Measurements from ENCODE around the gene MTHFD1L.
A peak's percentile ranks its signal among the peaks of the same experiment; 100 is the strongest.

The MTHFD1L gene

GRCh38 chr6:151143806-151144205 lies 278.3 kb downstream of the MTHFD1L start:
- Histone ChIP-seq H3K4me1 (ENCODE audit: insufficient read depth, poor library complexity, severe bottlenecking) (no peaks in the 10 kb centered on the region), H3K9me3 (ENCODE audit: severe bottlenecking) (no peaks in the 10 kb centered on the region), H3K36me3 (ENCODE audit: low read depth) (no peaks in the 10 kb centered on the region), H3K27ac (ENCODE audit: poor library complexity, severe bottlenecking) (no peak overlapping the region), H3K27me3 (ENCODE audit: insufficient read depth, poor library complexity, severe bottlenecking) (no peaks in the 10 kb centered on the region), H3K4me3 (ENCODE audit: severe bottlenecking) (no peak overlapping the region)
- no peak for DNase-seq (ENCODE audit: low spot score)
- TF ChIP-seq CTCF (IDR thresholded peaks at IDR 0.05; ENCODE audit: poor library complexity, severe bottlenecking): no peak
- ATAC-seq (ENCODE audit: low read depth): no peak

- no peak overlapping the region for H3K27ac ChIP-seq (ENCODE audit: poor library complexity, severe bottlenecking)
- ATAC-seq (ENCODE audit: low read depth) (no peak), DNase-seq (ENCODE audit: low spot score) (no peak)
- no peak for TF ChIP-seq CTCF (IDR thresholded peaks at IDR 0.05; ENCODE audit: poor library complexity, severe bottlenecking)
- H3K4me1 ChIP-seq (ENCODE audit: insufficient read depth, poor library complexity, severe bottlenecking): no peaks in the 10 kb centered on the region
- H3K9me3 ChIP-seq (ENCODE audit: severe bottlenecking): no peaks in the 10 kb centered on the region
- H3K36me3 ChIP-seq (ENCODE audit: low read depth): no peaks in the 10 kb centered on the region
- no peaks in the 10 kb centered on the region for H3K27me3 ChIP-seq (ENCODE audit: insufficient read depth, poor library complexity, severe bottlenecking)
- H3K4me3 ChIP-seq (ENCODE audit: severe bottlenecking): no peak overlapping the region
These were observed 281.8 kb downstream of the MTHFD1L start for GRCh38 chr6:151147118-151147832.

- no peaks in the 10 kb centered on the region for H3K9me3 ChIP-seq (ENCODE audit: severe bottlenecking)
- DNase-seq (ENCODE audit: low spot score): no peak
- no peak overlapping the region for H3K27ac ChIP-seq (ENCODE audit: poor library complexity, severe bottlenecking)
- H3K4me1 ChIP-seq (ENCODE audit: insufficient read depth, poor library complexity, severe bottlenecking): no peaks in the 10 kb centered on the region
- no peak overlapping the region for H3K4me3 ChIP-seq (ENCODE audit: severe bottlenecking)
- no peaks in the 10 kb centered on the region for H3K27me3 ChIP-seq (ENCODE audit: insufficient read depth, poor library complexity, severe bottlenecking)
- no peaks in the 10 kb centered on the region for H3K36me3 ChIP-seq (ENCODE audit: low read depth)
- TF ChIP-seq CTCF (IDR thresholded peaks at IDR 0.05; ENCODE audit: poor library complexity, severe bottlenecking): no peak
- ATAC-seq (ENCODE audit: low read depth): peak; percentile 64; the same call in 2 of the 3 replicates
These were observed 282.6 kb downstream of the MTHFD1L start for GRCh38 chr6:151148111-151148510.

GRCh38 chr6:151149793-151150192 lies 284.3 kb downstream of the MTHFD1L start:
- H3K27ac ChIP-seq (ENCODE audit: poor library complexity, severe bottlenecking): no peak overlapping the region
- H3K27me3 ChIP-seq (ENCODE audit: insufficient read depth, poor library complexity, severe bottlenecking): no peaks in the 10 kb centered on the region
- no peak for DNase-seq (ENCODE audit: low spot score)
- no peaks in the 10 kb centered on the region for H3K36me3 ChIP-seq (ENCODE audit: low read depth)
- no peaks in the 10 kb centered on the region for H3K9me3 ChIP-seq (ENCODE audit: severe bottlenecking)
- no peak for ATAC-seq (ENCODE audit: low read depth)
- H3K4me3 ChIP-seq (ENCODE audit: severe bottlenecking): no peak overlapping the region
- H3K4me1 ChIP-seq (ENCODE audit: insufficient read depth, poor library complexity, severe bottlenecking): no peaks in the 10 kb centered on the region
- TF ChIP-seq CTCF (IDR thresholded peaks at IDR 0.05; ENCODE audit: poor library complexity, severe bottlenecking): no peak
